GM15510 (cell line): ENCODE results near the gene PPP4R1.

Experiments
- POLR2A ChIP-seq: IDR thresholded peaks from 3 replicates; pipeline ENCODE4 v1.6.1; 2011; ENCODE audit warnings: borderline replicate concordance; ENCODE audit not compliant: insufficient read length; ENCODE audit errors: extremely low read depth

The PPP4R1 gene

GRCh38 chr18:9612215-9612830 lies 2.0 kb downstream of the PPP4R1 start:
- no peak for TF ChIP-seq POLR2A

- TF ChIP-seq POLR2A: no peak
Observed at GRCh38 chr18:9609190-9609589, 5.2 kb downstream of the PPP4R1 start.

GRCh38 chr18:9608728-9609127 lies 5.6 kb downstream of the PPP4R1 start:
- TF ChIP-seq POLR2A: no peak

- no peak for TF ChIP-seq POLR2A
Observed at GRCh38 chr18:9608298-9608697, 6.1 kb downstream of the PPP4R1 start.

GRCh38 chr18:9606039-9606438 lies 8.3 kb downstream of the PPP4R1 start:
- TF ChIP-seq POLR2A: no peak

- no peak for TF ChIP-seq POLR2A
Observed at GRCh38 chr18:9604348-9604747, 10.0 kb downstream of the PPP4R1 start.

- TF ChIP-seq POLR2A: no peak
Observed at GRCh38 chr18:9599328-9599727, 15.0 kb downstream of the PPP4R1 start.

GRCh38 chr18:9597609-9598008 lies 16.8 kb downstream of the PPP4R1 start:
- no peak for TF ChIP-seq POLR2A

- no peak for TF ChIP-seq POLR2A
Observed at GRCh38 chr18:9596843-9597526, 17.4 kb downstream of the PPP4R1 start.

GRCh38 chr18:9596226-9596625 lies 18.1 kb downstream of the PPP4R1 start:
- no peak for TF ChIP-seq POLR2A

GRCh38 chr18:9594823-9595596 lies 19.3 kb downstream of the PPP4R1 start:
- no peak for TF ChIP-seq POLR2A

GRCh38 chr18:9587924-9588323 lies 26.4 kb downstream of the PPP4R1 start:
- no peak for TF ChIP-seq POLR2A

GRCh38 chr18:9586814-9587213 lies 27.5 kb downstream of the PPP4R1 start:
- TF ChIP-seq POLR2A: no peak

GRCh38 chr18:9581667-9582066 lies 32.7 kb downstream of the PPP4R1 start:
- TF ChIP-seq POLR2A: no peak

- no peak for TF ChIP-seq POLR2A
Observed at GRCh38 chr18:9578306-9578705, 36.1 kb downstream of the PPP4R1 start.

- no peak for TF ChIP-seq POLR2A
Observed at GRCh38 chr18:9577361-9577760, 37.0 kb downstream of the PPP4R1 start.
